C1 segment of cervical spinal cord (tissue), 14 donors: ENCODE data around the gene NEMP2.

Source experiments
- DNase-seq, 14 donors: peaks; one replicate each; lab custom pipeline; 2025; lab: John Stamatoyannopoulos, UW

The NEMP2 gene

GRCh38 chr2:190534310-190535120 is at the start of gene NEMP2:
NEMP2 (minus strand) TSS chr2:190534722; CDS start chr2:190534655, 67 bp downstream.
- peak in 13 of 14 donors; percentile 30 to 90 (median 73) for DNase-seq

GRCh38 chr2:190583507-190584337 is 49.2 kb upstream of the NEMP2 start:
- DNase-seq, result no peak

GRCh38 chr2:190582736-190583506 is 48.4 kb upstream of the NEMP2 start:
- DNase-seq, result peak in 1 of 14 donors; percentile 18

- DNase-seq, result no peak
These were observed 47.5 kb upstream of the NEMP2 start for GRCh38 chr2:190582019-190582418.

- no peak for DNase-seq
These were observed 45.7 kb upstream of the NEMP2 start for GRCh38 chr2:190579915-190580846.

DNA sequence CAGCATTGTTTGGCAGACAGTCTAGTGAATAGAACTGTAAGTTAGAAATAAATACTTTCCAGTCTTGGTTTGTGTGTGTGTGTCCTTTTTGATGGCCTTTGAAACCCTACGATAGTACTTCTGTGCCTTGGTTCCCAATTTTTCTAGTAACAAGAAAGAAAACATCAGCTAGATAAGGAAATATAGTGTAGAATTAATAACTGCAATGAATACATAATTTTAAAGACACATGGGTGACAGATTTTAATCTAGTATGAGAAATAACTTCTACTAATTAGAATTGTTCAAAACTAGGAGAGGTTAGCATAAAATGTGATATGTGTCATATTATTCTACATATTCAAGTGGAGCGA is 44.5 kb upstream of the NEMP2 start:
- DNase-seq, result no peak

GRCh38 chr2:190578158-190579057 is 43.9 kb upstream of the NEMP2 start:
- no peak for DNase-seq

- no peak for DNase-seq
These were observed 42.1 kb upstream of the NEMP2 start for GRCh38 chr2:190576573-190576972.

DNA sequence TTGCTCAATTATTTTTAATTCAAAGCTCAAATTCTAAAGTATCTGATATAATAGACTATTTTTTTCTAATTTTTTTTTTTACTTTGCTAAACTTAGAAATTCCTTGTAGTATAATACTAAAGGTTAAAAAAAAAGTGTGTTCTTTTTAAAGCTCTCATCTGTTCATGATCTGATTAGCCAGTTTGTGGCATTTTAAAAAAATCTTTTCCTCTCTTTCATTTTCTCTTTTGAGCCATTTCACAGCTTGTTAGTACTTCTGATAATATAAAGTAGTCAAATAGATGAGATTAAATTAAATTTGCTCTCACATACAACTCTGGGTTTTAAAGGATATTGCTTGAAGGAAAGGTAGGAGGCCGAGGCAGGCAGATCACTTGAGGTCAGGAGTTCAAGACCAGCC is 40.7 kb upstream of the NEMP2 start:
- DNase-seq, result no peak

DNA sequence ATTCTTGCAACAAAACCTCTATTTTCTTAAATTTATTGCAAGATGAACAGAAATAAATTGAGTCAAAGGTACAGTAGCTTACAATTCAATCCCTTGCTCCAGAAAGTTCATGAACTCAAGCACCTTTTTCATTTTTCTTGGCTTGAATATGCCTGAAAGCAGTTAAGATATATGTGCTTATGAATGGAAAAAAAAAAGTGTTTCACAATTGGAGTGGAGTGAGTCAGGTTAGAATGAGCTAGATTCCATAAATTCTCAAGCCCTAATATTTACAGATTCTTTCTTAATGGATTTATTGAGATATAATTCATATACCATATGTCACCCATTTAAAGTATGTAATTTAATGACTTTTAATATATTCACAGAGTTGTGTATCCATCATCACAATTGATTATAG is 39.6 kb upstream of the NEMP2 start:
- DNase-seq, result no peak

DNA sequence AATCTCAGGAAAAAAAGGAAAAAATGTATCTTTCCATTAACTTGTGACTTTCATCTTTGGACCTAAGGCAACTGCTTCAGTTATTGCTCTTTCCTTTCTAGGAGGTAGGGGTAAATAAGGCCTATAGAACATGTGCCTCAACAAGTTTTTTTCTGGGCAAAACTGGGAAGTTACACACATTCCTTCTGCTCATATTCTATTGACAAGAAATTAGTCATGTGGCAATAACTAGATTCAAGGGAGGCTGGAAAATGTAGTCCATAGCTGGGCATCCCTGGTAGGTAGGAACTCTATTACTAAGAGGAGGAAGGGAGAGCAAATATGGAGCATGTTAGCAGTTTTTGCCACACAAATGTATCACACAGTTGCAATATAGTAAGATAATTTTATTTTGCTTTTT is 37.7 kb upstream of the NEMP2 start:
- no peak for DNase-seq

GRCh38 chr2:190571686-190572085 is 37.2 kb upstream of the NEMP2 start:
- DNase-seq, result no peak

DNA sequence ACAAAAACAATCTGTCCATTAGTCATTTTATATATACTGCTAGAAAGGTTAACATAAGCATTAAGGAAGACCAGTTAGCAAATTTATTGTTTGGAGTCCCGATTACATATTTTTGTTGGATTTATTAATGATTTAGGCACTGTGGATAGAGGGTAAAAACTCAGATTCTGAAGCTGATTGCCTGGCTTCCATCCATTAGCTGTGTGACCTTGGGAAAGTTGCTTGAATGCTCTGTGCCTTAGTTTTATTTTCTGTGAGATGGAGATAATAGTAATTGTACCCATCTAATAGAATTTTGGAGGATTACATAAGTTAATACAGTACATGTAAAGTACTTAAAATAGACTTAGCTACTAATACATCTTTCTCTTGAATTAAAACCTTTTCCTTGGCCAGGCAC is 36.3 kb upstream of the NEMP2 start:
- no peak for DNase-seq

DNA sequence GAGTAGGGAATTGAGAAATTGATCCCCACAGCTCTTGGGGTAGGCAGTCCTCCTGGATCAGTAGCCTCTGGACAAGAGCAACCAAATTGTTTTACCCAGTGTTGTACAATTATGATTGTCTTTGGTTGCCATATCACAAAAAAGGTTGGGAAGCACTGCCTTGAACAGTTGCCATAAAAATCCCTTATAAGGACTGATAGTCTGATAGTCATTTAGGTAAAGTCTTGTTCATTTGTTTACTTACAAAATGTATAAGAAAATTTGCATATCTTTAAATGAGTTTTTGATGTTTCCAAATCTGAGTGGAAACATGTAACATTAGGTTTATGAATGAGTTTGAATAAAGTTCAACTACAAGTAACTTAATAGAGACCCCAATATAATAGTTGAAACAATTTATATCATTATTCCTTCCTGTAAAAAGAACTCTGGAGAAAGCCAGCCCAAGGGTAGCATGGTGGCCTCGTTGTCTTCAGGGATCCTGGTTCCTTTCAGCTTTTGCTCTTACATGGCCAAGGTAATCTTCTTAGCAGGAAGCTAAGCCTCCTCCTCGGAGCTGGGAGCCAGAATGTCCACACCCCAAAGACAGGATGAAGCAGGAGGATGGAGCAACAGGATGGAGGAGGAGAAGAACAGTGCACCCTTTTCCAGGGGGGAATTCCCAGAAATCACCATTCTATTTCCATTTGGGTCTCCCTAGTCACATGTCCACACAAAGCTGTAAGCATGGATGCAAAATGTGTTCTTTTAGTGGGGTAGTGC is 35.7 kb upstream of the NEMP2 start:
- no peak for DNase-seq

GRCh38 chr2:190564838-190565237 is 30.3 kb upstream of the NEMP2 start:
- DNase-seq, result no peak

DNA sequence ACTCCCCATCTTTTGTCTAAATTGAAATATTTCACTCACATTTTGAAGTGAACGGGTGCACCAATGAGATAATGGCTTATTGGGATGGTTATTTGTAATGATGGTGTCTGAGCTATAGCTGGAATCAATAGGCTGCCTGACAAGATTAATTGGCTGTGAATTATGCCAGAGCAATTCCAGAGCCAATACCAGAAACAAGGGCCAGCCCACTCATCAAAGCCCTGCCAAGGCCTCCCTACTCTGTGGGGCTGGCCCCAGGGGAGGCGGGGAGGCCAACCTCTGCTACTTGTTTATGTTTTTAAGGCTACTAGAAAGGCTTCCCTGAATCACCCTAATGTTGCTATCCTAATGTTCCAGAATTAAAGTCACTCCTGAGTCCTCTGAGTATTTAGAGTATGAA is 29.1 kb upstream of the NEMP2 start:
- no peak for DNase-seq

GRCh38 chr2:190563109-190563508 is 28.6 kb upstream of the NEMP2 start:
- DNase-seq, result no peak

DNA sequence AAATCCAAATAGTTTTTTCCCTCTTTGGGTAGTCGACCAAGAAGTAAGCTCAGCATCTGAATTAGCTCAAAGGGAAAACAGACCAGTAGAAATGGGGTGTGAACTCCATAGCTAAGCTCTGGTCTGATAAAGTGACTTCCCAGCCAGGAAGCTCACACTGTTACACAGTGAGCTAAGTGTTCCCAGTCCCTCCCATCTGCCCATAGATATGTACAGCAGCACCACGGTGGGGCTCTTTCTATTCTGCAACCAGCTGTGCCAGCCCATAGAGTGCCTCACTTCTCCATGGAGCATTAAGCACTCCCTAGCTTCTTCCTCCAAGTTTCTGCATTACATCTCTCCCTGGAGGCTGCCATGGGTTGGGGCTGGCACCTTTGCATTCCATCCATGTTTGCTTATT is 27.6 kb upstream of the NEMP2 start:
- DNase-seq, result no peak

DNA sequence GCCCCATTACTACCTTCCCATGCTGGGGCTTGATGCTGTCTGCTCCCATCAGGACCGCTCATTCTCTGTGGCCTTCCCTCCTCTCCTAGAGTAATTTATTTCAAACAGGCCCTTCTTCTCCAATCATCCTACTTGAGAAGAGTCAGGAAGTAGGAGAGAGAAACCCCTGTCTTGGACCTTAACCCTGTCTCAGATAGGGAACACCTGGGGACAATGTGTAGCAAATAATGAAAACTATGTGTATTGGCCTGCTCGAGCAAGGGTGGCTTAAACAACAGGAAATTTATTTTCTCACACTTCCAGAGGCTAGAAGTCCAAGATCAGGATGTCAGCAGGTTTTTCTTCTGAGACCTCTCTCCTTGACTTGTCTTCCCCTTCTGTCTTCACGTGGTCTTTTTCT is 26.6 kb upstream of the NEMP2 start:
- no peak for DNase-seq
